Measurements from ENCODE around the gene FEZF1. TPM values are rescaled to one million over a fixed set of nuclear protein-coding genes. Genes with fewer than 3 reads are reported as not detected.

The FEZF1 gene
- total and polyA plus RNA-seq, 10 of the 15 experiments (the other 5 are each of a cell fraction or from before 2014, with no cell fraction given), result not detected

DNA sequence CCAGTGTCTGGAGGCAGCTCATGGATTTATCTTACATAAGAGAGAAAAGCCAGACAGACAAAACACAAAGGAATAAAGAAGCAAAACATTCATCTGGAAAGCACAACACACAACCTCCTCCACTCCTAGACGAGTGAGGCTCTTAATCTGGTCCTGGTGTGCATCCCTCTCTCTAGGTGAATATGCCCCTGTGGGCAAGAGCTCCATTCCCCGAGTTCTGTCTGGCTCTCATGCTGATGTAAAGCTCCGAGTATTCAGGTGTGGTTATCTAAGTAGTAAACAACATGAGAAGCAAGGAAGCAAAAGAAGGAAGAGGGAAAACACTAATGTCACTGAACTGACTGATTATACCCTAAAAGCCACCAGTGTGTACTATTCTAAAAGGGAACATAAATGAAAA is 47.9 kb upstream of the FEZF1 start:
- CTCF ChIA-PET, result interaction anchor here (0.9 to 2.5 kb wide), 6 partner anchors 8 to 127 kb away, joined by 3 to 7 read pairs (median 3); no protein-coding TSS in a partner anchor
- FAIRE-seq, result no peak
- Histone ChIP-seq H3K27me3 (replicated peaks in 1 of 2; ENCODE audit: control insufficient read depth in 2 of 2, insufficient read depth in 2 of 2, low read length in 1 of 2) (no peaks in the 10 kb centered on the region), H3K79me2 (ENCODE audit: control insufficient read depth, insufficient read depth, low read length) (no peaks in the 10 kb centered on the region), H3K36me3 (ENCODE audit: control insufficient read depth in 2 of 2, insufficient read depth in 2 of 2, low read length in 1 of 2) (no peaks in the 10 kb centered on the region), H3K4me1 (ENCODE audit: control insufficient read depth, insufficient read depth, low read length) (no peaks in the 10 kb centered on the region), H2AFZ (ENCODE audit: control insufficient read depth, low read depth, low read length) (no peak overlapping the region), H3K27ac (ENCODE audit: control insufficient read depth, insufficient read depth) (no peak overlapping the region), H3K4me2 (ENCODE audit: control insufficient read depth, insufficient read depth) (no peak overlapping the region), H3K9ac (ENCODE audit: control insufficient read depth, insufficient read depth, low read length) (no peak overlapping the region), H3K4me3 (no peak overlapping the region), H3K9me3 (replicated peaks; ENCODE audit: control insufficient read depth, insufficient read depth, low read length) (no peaks in the 10 kb centered on the region), H4K20me1 (ENCODE audit: control insufficient read depth, insufficient read depth) (no peaks in the 10 kb centered on the region)
- intact Hi-C loops (cut with micrococcal nuclease; ENCODE audit: unreplicated experiment) (no loop called here), in situ Hi-C loops (cut with MboI) (no loop called here)
- 17% methylated on average over 3 of the region's 3 CpGs for WGBS (ENCODE audit: insufficient coverage, insufficient replicate concordance, low lambda C conversion rate, missing lambda C conversion rate)
- SMC1A ChIA-PET (ENCODE audit: uncharacterized antibody, unreplicated experiment), result interaction anchor here (0.7 to 1.5 kb wide), 8 partner anchors 11 to 153 kb away, joined by 3 to 8 read pairs (median 4); no protein-coding TSS in a partner anchor
- DNase-seq (ENCODE audit: low read depth, low spot score), result no peak
- RAD21 ChIA-PET (ENCODE audit: unreplicated experiment), result interaction anchor here (0.8 kb wide), 1 partner anchor 22 kb away, joined by 3 read pairs; no protein-coding TSS in a partner anchor
- no peak for ATAC-seq
- BruUV-seq (replicated peaks), result no TSS peak
- TF ChIP-seq FOS (IDR thresholded peaks at IDR 0.05; ENCODE audit: borderline replicate concordance, extremely low read depth, insufficient read length) (no peak), ZNF274 (IDR thresholded peaks at IDR 0.05; ENCODE audit: insufficient read depth, insufficient read length) (no peak), MXI1 (IDR thresholded peaks at IDR 0.05; ENCODE audit: low read depth, low read length) (no peak), GABPA (IDR thresholded peaks at IDR 0.05; ENCODE audit: low read depth) (no peak), CEBPB (IDR thresholded peaks at IDR 0.05; ENCODE audit: borderline replicate concordance in 1 of 2, low read depth in 2 of 2, low read length in 2 of 2) (no peak), MEF2A (IDR thresholded peaks at IDR 0.05; ENCODE audit: insufficient read depth, low read depth, low read length) (no peak), ZNF622 (IDR thresholded peaks at IDR 0.05) (no peak), MYB (IDR thresholded peaks at IDR 0.05; ENCODE audit: borderline replicate concordance, low read depth, low read length) (no peak), MTA2 (IDR thresholded peaks at IDR 0.05; ENCODE audit: low read depth) (no peak), SMARCA5 (IDR thresholded peaks at IDR 0.05) (no peak), SMC3 (IDR thresholded peaks at IDR 0.05; ENCODE audit: borderline replicate concordance, low read length) (no peak), RCOR1 (conservative IDR thresholded peaks at IDR 0.05; ENCODE audit: low read depth, low read length) (no peak), ZNF207 (IDR thresholded peaks at IDR 0.05; ENCODE audit: borderline replicate concordance) (no peak), ZNF384 (IDR thresholded peaks at IDR 0.05; ENCODE audit: borderline replicate concordance, low read depth, low read length) (no peak), ZSCAN29 (IDR thresholded peaks at IDR 0.05) (no peak), KLF5 (IDR thresholded peaks at IDR 0.05; ENCODE audit: partially characterized antibody) (no peak)
- TF ChIP-seq, protein P1, sequence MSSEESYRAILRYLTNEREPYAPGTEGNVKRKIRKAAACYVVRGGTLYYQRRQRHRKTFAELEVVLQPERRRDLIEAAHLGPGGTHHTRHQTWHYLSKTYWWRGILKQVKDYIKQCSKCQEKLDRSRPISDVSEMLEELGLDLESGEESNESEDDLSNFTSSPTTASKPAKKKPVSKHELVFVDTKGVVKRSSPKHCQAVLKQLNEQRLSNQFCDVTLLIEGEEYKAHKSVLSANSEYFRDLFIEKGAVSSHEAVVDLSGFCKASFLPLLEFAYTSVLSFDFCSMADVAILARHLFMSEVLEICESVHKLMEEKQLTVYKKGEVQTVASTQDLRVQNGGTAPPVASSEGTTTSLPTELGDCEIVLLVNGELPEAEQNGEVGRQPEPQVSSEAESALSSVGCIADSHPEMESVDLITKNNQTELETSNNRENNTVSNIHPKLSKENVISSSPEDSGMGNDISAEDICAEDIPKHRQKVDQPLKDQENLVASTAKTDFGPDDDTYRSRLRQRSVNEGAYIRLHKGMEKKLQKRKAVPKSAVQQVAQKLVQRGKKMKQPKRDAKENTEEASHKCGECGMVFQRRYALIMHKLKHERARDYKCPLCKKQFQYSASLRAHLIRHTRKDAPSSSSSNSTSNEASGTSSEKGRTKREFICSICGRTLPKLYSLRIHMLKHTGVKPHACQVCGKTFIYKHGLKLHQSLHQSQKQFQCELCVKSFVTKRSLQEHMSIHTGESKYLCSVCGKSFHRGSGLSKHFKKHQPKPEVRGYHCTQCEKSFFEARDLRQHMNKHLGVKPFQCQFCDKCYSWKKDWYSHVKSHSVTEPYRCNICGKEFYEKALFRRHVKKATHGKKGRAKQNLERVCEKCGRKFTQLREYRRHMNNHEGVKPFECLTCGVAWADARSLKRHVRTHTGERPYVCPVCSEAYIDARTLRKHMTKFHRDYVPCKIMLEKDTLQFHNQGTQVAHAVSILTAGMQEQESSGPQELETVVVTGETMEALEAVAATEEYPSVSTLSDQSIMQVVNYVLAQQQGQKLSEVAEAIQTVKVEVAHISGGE (CRISPR knock-in tag; IDR thresholded peaks at IDR 0.05), result no peak
- TF ChIP-seq, protein P2, sequence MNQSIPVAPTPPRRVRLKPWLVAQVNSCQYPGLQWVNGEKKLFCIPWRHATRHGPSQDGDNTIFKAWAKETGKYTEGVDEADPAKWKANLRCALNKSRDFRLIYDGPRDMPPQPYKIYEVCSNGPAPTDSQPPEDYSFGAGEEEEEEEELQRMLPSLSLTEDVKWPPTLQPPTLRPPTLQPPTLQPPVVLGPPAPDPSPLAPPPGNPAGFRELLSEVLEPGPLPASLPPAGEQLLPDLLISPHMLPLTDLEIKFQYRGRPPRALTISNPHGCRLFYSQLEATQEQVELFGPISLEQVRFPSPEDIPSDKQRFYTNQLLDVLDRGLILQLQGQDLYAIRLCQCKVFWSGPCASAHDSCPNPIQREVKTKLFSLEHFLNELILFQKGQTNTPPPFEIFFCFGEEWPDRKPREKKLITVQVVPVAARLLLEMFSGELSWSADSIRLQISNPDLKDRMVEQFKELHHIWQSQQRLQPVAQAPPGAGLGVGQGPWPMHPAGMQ (IDR thresholded peaks at IDR 0.05; ENCODE audit: borderline replicate concordance), result no peak
- POLR2A ChIA-PET, result interaction anchor here (1.5 kb wide), 1 partner anchor 25 kb away, joined by 3 read pairs; no protein-coding TSS in a partner anchor

Data from GM12878 (cell line).